ENCODE results near the gene EFHD2. TPM values are rescaled to one million over a fixed set of nuclear protein-coding genes. Genes with fewer than 3 reads are reported as not detected.

The EFHD2 gene
- total and polyA plus RNA-seq, 8 donors = 36.2 to 191 (median 84.1) TPM

GRCh38 chr1:15424146-15424667 is 14.5 kb downstream of the EFHD2 start:
- DNase-seq = peak; percentile 91 to 94
- intact Hi-C loops (cut with DNase I; ENCODE audit: low total_unique reads) = no loop called here
- no peaks in the 10 kb centered on the region for H3K27me3 ChIP-seq
- peak overlapping the region; percentile 84 to 95 (median 85) for H3K27ac ChIP-seq
- no peak overlapping the region for H3K4me3 ChIP-seq
- TF ChIP-seq POLR2A (IDR thresholded peaks at IDR 0.05) (no peak), EP300 (IDR thresholded peaks at IDR 0.05) (no peak), CTCF (IDR thresholded peaks at IDR 0.05) (peak in 1 of 7 experiments; percentile 13), POLR2AphosphoS5 (IDR thresholded peaks at IDR 0.05) (peak; percentile 7 to 78 (median 61))
- peaks cover 33 to 60% (median 35%) of the 10 kb centered on the region in 4 donors for H3K36me3 ChIP-seq
- no peaks in the 10 kb centered on the region for H3K9me3 ChIP-seq
- 31 to 55% (median 47%) methylated on average over 13 of the region's 13 CpGs for WGBS, 5 donors
- H3K4me1 ChIP-seq = peaks cover 69 to 90% (median 75%) of the 10 kb centered on the region in 4 donors

- Histone ChIP-seq H3K27me3 (no peaks in the 10 kb centered on the region), H3K9me3 (no peaks in the 10 kb centered on the region), H3K4me3 (no peak overlapping the region), H3K4me1 (peaks cover 62 to 83% (median 67%) of the 10 kb centered on the region in 4 donors), H3K27ac (peak overlapping the region; percentile 84 to 95 (median 85)), H3K36me3 (peaks cover 37 to 68% (median 42%) of the 10 kb centered on the region in 4 donors)
- intact Hi-C loops (cut with DNase I; ENCODE audit: low total_unique reads) = loop anchor here (5.0 kb wide), 1 partner anchor 98 kb away; no protein-coding TSS in a partner anchor
- TF ChIP-seq EP300 (IDR thresholded peaks at IDR 0.05) (no peak), CTCF (IDR thresholded peaks at IDR 0.05) (no peak), POLR2AphosphoS5 (IDR thresholded peaks at IDR 0.05) (no peak), POLR2A (IDR thresholded peaks at IDR 0.05) (no peak)
- 31 to 53% (median 39%) methylated on average over 1 to 5 of the region's 5 CpGs for WGBS, 5 donors
- DNase-seq = no peak
Measured at GRCh38 chr1:15424981-15425380, 15.3 kb downstream of the EFHD2 start.

DNA sequence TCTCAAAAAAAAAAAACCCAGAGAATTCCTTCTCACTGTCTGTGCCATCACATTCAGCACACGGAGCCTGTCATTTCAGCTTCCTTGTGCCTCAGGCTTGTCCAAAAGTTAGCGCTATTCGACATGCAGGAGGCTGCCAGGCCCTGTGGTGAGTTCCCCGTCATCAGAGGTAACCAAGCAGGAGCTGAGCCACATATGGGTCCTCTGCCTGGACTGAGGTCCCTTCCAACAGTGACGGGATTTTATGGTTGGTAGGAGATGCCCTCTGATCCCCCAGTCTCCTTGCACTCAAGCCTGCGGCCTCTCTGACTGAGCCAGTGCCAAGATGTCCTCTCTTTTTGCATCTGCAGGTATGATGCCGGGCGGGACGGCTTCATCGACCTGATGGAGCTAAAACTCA is 15.8 kb downstream of the EFHD2 start:
- no peaks in the 10 kb centered on the region for H3K9me3 ChIP-seq
- H3K27me3 ChIP-seq = no peaks in the 10 kb centered on the region
- WGBS, 5 donors = 81 to 96% (median 87%) methylated on average over 10 of the region's 10 CpGs
- H3K36me3 ChIP-seq = peaks cover 39 to 68% (median 47%) of the 10 kb centered on the region in 4 donors
- no peak overlapping the region for H3K4me3 ChIP-seq
- DNase-seq = no peak
- peaks cover 56 to 83% (median 66%) of the 10 kb centered on the region in 4 donors for H3K4me1 ChIP-seq
- peak overlapping the region; percentile 84 to 95 (median 85) for H3K27ac ChIP-seq
- intact Hi-C loops (cut with DNase I; ENCODE audit: low total_unique reads) = loop anchor here (5.0 kb wide), 1 partner anchor 98 kb away; no protein-coding TSS in a partner anchor
- TF ChIP-seq CTCF (IDR thresholded peaks at IDR 0.05) (no peak), EP300 (IDR thresholded peaks at IDR 0.05) (no peak)

- no peaks in the 10 kb centered on the region for H3K9me3 ChIP-seq
- no peak for TF ChIP-seq EP300 (IDR thresholded peaks at IDR 0.05)
- no peak for TF ChIP-seq POLR2AphosphoS5 (IDR thresholded peaks at IDR 0.05)
- no peak for TF ChIP-seq CTCF (IDR thresholded peaks at IDR 0.05)
- TF ChIP-seq POLR2A (IDR thresholded peaks at IDR 0.05) = no peak
- no peak for DNase-seq
- intact Hi-C loops (cut with DNase I; ENCODE audit: low total_unique reads) = loop anchor here (5.0 kb wide), 1 partner anchor 99 kb away; no protein-coding TSS in a partner anchor
- peak overlapping the region; percentile 84 to 95 (median 85) for H3K27ac ChIP-seq
- peaks cover 52 to 83% (median 66%) of the 10 kb centered on the region in 4 donors for H3K4me1 ChIP-seq
- peaks cover 43 to 71% (median 49%) of the 10 kb centered on the region in 4 donors for H3K36me3 ChIP-seq
- H3K4me3 ChIP-seq = no peak overlapping the region
- 56 to 76% (median 67%) methylated on average over 4 to 6 of the region's 6 CpGs for WGBS, 5 donors
- H3K27me3 ChIP-seq = no peaks in the 10 kb centered on the region
Measured at GRCh38 chr1:15425958-15426357, 16.3 kb downstream of the EFHD2 start.
